OCI-LY3 (cell line): Measurements from ENCODE around the gene SPACA7.

Experiments used
- H2AFZ ChIP-seq: fragments of 200-600, 300-600 bp; shearing (Covaris generic); 2 replicates; pipeline ENCODE4 v1.6.0; 2014; ENCODE audit warnings: antibody characterized with exemption, low read depth, low read length
- H3K27ac ChIP-seq: fragments of 200-600, 300-600 bp; sonication (generic); 2 replicates; pipeline ENCODE4 v1.5.1; 2014; ENCODE audit warnings: mild to moderate bottlenecking, low read length, moderate library complexity, mixed read lengths
- H3K27me3 ChIP-seq: fragments of 200-600, 300-600 bp; sonication (generic); 2 replicates; pipeline ENCODE4 v1.6.1; 2014; ENCODE audit warnings: low read depth, low read length, mixed read lengths
- H3K36me3 ChIP-seq: fragments of 200-600, 300-600 bp; sonication (generic); replicated peaks from 2 replicates; pipeline ENCODE3; 2014; ENCODE audit warnings: low read depth, low read length, mixed read lengths
- H3K4me1 ChIP-seq: fragments of 300-600, 200-600 bp; sonication (generic); 2 replicates; pipeline ENCODE4 v1.6.1; 2014; ENCODE audit warnings: low read length, mixed read lengths
- H3K4me2 ChIP-seq: fragments of 200-600, 300-600 bp; sonication (generic); 2 replicates; pipeline ENCODE4 v1.6.1; 2014; ENCODE audit warnings: low read length, mixed read lengths
- H3K4me3 ChIP-seq: fragments of 300-600, 200-600 bp; sonication (generic); 2 replicates; pipeline ENCODE4 v1.5.1; 2014; ENCODE audit warnings: antibody characterized with exemption, mild to moderate bottlenecking, low read length, moderate library complexity
- H3K79me2 ChIP-seq: fragments of 300-600, 200-600 bp; shearing (Covaris generic); 2 replicates; pipeline ENCODE4 v1.6.1; 2014; ENCODE audit warnings: mild to moderate bottlenecking, low read length, mixed read lengths
- H3K9ac ChIP-seq: fragments of 300-600, 200-600 bp; shearing (Covaris generic); 2 replicates; pipeline ENCODE4 v1.6.0; 2014; ENCODE audit warnings: mild to moderate bottlenecking, low read length, moderate library complexity
- H3K9me3 ChIP-seq: fragments of 200-600, 300-600 bp; shearing (Covaris generic); 2 replicates; pipeline ENCODE4 v1.6.1; 2014; ENCODE audit warnings: low read length, mixed read lengths; ENCODE audit not compliant: insufficient read depth
- H4K20me1 ChIP-seq: fragments of 200-600, 300-600 bp; sonication (generic); 2 replicates; pipeline ENCODE4 v1.6.1; 2016; ENCODE audit warnings: low read length, mixed read lengths; ENCODE audit not compliant: insufficient read depth
- EZH2phosphoT487 ChIP-seq: fragments of 200-600 bp; shearing (Covaris generic); IDR thresholded peaks from 2 replicates; pipeline ENCODE4 v1.6.1; 2018; ENCODE audit warnings: antibody characterized with exemption, mixed run types, low read depth
- TF ChIP-seq, protein P1 (sequence below): fragments of 200-600, 300-600 bp; sonication (generic); IDR thresholded peaks from 2 replicates; pipeline ENCODE4 v1.5.1; 2014; ENCODE audit warnings: antibody characterized with exemption, low read length, low read depth

SPACA7 gene

DNA sequence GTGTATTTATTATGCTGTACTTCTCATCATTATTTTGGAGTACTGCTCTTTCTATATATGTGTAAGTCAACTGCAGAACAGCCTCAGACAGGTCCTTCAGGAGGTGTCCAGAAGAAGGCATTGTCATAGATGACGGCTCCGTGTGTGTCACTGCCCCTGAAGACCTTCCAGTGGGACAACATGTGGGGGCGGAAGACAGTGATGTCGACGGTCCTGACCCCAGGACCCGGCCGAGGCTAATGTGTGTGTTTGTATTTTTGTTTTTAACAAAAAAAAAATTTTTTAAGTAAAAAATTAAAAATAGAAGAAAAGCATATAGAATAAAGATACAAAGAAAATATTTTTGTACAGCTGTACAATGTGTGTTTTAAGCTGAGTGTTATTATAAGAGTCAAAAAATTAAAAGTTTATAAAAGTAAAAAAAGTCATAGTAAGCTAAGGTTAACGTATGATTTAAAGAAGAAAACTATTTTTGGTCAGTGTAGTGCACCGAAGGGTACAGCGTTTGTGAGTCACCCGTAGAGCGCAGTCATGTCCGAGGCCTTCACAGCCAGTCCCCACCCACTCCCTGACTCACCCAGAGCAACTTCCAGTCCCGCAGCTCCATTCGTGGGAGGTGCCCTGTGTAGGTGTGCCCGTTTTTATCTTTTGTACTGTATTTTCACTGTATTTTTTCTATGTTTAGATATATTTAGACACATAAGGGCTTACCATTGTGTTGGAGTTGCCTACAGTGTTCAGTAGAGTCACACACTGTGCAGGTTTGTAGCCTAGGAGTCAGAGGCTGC lies 42.2 kb upstream of the SPACA7 start:
- Histone ChIP-seq H3K27me3 (no peaks in the 10 kb centered on the region), H3K4me3 (no peak overlapping the region), H4K20me1 (no peaks in the 10 kb centered on the region), H3K9ac (no peak overlapping the region), H3K36me3 (no peaks in the 10 kb centered on the region), H3K27ac (no peak overlapping the region), H3K9me3 (no peaks in the 10 kb centered on the region), H3K4me1 (no peaks in the 10 kb centered on the region), H2AFZ (no peak overlapping the region), H3K4me2 (no peak overlapping the region), H3K79me2 (no peaks in the 10 kb centered on the region)
- TF ChIP-seq, protein P1, sequence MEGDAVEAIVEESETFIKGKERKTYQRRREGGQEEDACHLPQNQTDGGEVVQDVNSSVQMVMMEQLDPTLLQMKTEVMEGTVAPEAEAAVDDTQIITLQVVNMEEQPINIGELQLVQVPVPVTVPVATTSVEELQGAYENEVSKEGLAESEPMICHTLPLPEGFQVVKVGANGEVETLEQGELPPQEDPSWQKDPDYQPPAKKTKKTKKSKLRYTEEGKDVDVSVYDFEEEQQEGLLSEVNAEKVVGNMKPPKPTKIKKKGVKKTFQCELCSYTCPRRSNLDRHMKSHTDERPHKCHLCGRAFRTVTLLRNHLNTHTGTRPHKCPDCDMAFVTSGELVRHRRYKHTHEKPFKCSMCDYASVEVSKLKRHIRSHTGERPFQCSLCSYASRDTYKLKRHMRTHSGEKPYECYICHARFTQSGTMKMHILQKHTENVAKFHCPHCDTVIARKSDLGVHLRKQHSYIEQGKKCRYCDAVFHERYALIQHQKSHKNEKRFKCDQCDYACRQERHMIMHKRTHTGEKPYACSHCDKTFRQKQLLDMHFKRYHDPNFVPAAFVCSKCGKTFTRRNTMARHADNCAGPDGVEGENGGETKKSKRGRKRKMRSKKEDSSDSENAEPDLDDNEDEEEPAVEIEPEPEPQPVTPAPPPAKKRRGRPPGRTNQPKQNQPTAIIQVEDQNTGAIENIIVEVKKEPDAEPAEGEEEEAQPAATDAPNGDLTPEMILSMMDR, result no peak
- TF ChIP-seq EZH2phosphoT487, result no peak

DNA sequence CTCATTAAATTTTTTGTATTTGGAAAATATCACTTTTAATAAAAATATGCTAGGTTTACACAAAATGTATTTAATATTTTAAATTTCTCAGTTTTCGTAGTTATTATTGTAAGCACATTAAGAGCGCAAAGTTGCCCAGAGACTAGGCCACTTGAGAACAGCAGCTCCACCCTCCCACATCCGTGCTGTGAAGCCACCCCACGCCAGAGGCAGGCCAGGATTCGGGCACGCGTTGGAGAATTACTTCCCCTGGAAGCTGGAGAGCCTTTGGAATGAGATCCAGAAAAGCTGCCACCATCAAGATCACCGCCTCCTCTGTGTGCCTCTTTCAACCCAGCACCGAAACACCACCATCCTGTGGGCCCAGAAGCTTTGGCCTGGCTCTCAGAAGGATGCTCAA lies 41.0 kb upstream of the SPACA7 start:
- Histone ChIP-seq H3K79me2 (no peaks in the 10 kb centered on the region), H3K36me3 (no peaks in the 10 kb centered on the region), H3K4me3 (no peak overlapping the region), H4K20me1 (no peaks in the 10 kb centered on the region), H3K9ac (no peak overlapping the region), H3K4me1 (no peaks in the 10 kb centered on the region), H3K9me3 (no peaks in the 10 kb centered on the region), H3K27ac (no peak overlapping the region), H2AFZ (no peak overlapping the region), H3K4me2 (no peak overlapping the region), H3K27me3 (no peaks in the 10 kb centered on the region)
- TF ChIP-seq, protein P1, result no peak
- TF ChIP-seq EZH2phosphoT487, result no peak

DNA sequence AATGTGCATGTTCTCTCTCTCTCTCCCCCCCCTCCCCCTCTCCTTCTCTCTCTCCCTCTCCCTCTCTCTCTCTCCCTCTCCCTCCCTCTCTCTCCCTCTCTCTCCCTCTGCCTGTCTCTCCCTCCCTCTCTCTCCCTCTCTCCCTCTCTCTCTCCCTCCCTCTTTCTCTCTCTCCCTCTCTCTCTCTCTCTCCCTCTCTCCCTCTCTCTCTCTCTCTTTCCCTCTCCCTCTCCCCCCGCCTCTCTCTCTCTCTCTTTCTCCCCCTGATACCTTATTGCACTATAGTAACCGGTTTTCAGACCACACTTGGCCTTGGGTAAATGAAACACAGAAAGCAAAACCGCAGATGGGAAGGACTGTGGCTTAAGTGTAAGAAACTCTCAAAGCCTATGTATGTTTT lies 34.7 kb upstream of the SPACA7 start:
- no peaks in the 10 kb centered on the region for H4K20me1 ChIP-seq
- no peaks in the 10 kb centered on the region for H3K79me2 ChIP-seq
- H3K36me3 ChIP-seq, result no peaks in the 10 kb centered on the region
- no peak overlapping the region for H3K27ac ChIP-seq
- no peak for TF ChIP-seq EZH2phosphoT487
- TF ChIP-seq, protein P1, result no peak
- no peak overlapping the region for H2AFZ ChIP-seq
- no peak overlapping the region for H3K4me3 ChIP-seq
- H3K4me2 ChIP-seq, result no peak overlapping the region
- no peak overlapping the region for H3K9ac ChIP-seq
- H3K4me1 ChIP-seq, result no peaks in the 10 kb centered on the region
- H3K27me3 ChIP-seq, result no peaks in the 10 kb centered on the region
- H3K9me3 ChIP-seq, result no peaks in the 10 kb centered on the region

DNA sequence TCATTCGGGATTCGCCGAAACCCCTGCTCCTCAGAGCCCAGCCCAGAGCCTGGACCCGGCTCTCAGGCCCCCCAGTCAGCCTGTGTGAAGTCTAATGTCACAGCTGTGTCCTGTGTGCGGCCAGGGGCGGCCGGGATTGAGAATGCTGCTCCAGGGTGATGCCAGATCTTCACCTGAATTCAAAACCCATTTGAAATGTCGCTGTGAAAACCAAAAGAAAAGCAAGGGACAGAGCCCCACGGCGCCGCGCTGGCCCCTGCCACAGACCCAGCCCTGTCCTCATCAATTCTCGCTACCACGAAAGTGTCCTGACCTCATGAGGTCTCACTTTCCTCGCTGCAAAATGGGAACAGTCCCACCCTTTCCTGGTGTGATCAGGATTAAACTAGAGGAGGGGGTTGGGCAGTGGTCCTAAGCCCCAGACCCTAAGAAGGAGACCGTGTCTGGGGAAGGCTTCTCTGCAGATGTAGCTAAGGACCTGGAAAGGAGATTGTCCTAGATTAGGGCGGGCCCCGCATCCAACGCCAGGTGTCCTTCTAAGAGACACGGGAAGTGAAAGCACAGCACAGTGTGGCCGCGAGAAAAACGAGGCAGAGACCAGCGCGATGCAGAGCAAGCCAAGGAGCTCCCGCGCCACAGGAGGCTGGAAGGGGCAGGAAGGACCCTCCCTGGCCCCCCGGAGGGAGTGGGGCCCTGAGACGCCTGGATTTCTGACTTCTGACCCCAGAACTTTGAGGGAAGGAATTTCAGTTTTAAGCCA lies 34.0 kb upstream of the SPACA7 start:
- H3K9ac ChIP-seq, result no peak overlapping the region
- no peaks in the 10 kb centered on the region for H3K27me3 ChIP-seq
- no peaks in the 10 kb centered on the region for H4K20me1 ChIP-seq
- H2AFZ ChIP-seq, result no peak overlapping the region
- no peak for TF ChIP-seq EZH2phosphoT487
- TF ChIP-seq, protein P1, result no peak
- no peaks in the 10 kb centered on the region for H3K36me3 ChIP-seq
- H3K4me2 ChIP-seq, result no peak overlapping the region
- no peaks in the 10 kb centered on the region for H3K4me1 ChIP-seq
- no peaks in the 10 kb centered on the region for H3K9me3 ChIP-seq
- no peak overlapping the region for H3K27ac ChIP-seq
- H3K4me3 ChIP-seq, result no peak overlapping the region
- H3K79me2 ChIP-seq, result no peaks in the 10 kb centered on the region
